Measurements from ENCODE around the gene DECR2. TPM values are rescaled to one million over a fixed set of nuclear protein-coding genes. Genes with fewer than 3 reads are reported as not detected.
A peak's percentile ranks its signal among the peaks of the same experiment; 100 is the strongest.

Gene DECR2
- total and polyA plus RNA-seq, 2 of the 13 experiments (the other 11 are each of a cell fraction or from before 2014, with no cell fraction given) = 36.3 to 44.6 TPM

DNA sequence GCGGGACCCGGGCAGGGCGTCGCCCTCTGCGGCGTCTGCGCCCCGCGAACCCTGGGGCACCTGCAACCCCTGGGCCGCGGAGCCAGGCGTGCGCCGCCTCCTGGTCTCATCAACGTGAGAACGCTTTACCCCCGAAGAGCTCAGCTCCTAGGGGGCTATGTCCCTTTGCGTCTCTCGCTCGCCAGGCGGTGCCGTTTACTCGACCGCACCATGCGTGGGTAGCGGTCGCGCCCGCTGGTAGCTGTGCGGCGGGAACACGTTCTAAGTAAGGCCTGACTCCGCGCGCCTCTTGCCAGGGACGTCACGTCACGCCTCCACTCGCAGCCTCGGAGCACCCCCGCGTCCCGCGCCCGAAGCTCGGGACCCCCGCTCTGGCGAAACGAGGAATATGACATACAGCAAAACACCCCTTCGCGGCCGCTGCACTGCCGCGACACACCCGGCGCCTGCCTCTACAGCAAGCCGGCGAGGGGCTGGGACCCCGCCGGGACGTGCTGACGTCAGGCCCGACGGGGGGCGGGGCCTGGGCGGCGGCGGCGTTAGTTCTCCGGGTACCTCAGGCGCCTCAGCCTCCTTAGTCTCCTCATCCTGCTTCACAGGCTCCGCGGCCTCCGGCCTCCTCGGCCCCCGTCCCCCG, 23.5 kb downstream of the DECR2 start, which contains the start of gene RAB11FIP3 (continued):
- TF ChIP-seq, protein P1, sequence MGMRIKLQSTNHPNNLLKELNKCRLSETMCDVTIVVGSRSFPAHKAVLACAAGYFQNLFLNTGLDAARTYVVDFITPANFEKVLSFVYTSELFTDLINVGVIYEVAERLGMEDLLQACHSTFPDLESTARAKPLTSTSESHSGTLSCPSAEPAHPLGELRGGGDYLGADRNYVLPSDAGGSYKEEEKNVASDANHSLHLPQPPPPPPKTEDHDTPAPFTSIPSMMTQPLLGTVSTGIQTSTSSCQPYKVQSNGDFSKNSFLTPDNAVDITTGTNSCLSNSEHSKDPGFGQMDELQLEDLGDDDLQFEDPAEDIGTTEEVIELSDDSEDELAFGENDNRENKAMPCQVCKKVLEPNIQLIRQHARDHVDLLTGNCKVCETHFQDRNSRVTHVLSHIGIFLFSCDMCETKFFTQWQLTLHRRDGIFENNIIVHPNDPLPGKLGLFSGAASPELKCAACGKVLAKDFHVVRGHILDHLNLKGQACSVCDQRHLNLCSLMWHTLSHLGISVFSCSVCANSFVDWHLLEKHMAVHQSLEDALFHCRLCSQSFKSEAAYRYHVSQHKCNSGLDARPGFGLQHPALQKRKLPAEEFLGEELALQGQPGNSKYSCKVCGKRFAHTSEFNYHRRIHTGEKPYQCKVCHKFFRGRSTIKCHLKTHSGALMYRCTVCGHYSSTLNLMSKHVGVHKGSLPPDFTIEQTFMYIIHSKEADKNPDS (CRISPR knock-in tag; IDR thresholded peaks at IDR 0.05) = peak; percentile 87; the same call in 1 of the 2 replicates
- TF ChIP-seq TSC22D2 (CRISPR knock-in tag; IDR thresholded peaks at IDR 0.05; ENCODE audit: borderline replicate concordance) (no peak), HNRNPUL1 (IDR thresholded peaks at IDR 0.05; ENCODE audit: low read depth, low read length) (0 out of 2 replicates have a peak, but pooled peaks have one; percentile 35), YEATS2 (CRISPR knock-in tag; IDR thresholded peaks at IDR 0.05; ENCODE audit: borderline replicate concordance) (peak; percentile 56; the same call in 1 of the 2 replicates), HOXA5 (CRISPR knock-in tag; IDR thresholded peaks at IDR 0.05) (peak; percentile 87), RBFOX2 (IDR thresholded peaks at IDR 0.05; ENCODE audit: low read depth, low read length) (peak; percentile 85), BCL6 (CRISPR knock-in tag; IDR thresholded peaks at IDR 0.05) (0 out of 2 replicates have a peak, but pooled peaks have one; percentile 49), POLR2AphosphoS2 (IDR thresholded peaks at IDR 0.05; ENCODE audit: low read depth, low read length) (no peak), ZNF781 (CRISPR knock-in tag; IDR thresholded peaks at IDR 0.05; ENCODE audit: borderline replicate concordance, not compliant biosample characterization) (no peak), ATM (IDR thresholded peaks at IDR 0.05; ENCODE audit: borderline replicate concordance) (no peak), TGIF2 (CRISPR knock-in tag; IDR thresholded peaks at IDR 0.05) (no peak; the same call in 1 of the 2 replicates), TBL1XR1 (IDR thresholded peaks at IDR 0.05; ENCODE audit: borderline replicate concordance, low read length, partially characterized antibody) (no peak), NR2F1 (CRISPR knock-in tag; IDR thresholded peaks at IDR 0.05) (no peak), HNRNPH1 (optimal IDR thresholded peaks at IDR 0.05; ENCODE audit: low read depth, low read length) (no peak), MBD4 (IDR thresholded peaks at IDR 0.05; ENCODE audit: borderline replicate concordance, low read length) (no peak), REPIN1 (CRISPR knock-in tag; IDR thresholded peaks at IDR 0.05; ENCODE audit: borderline replicate concordance, low read depth) (0 out of 2 replicates have a peak, but pooled peaks have one; percentile 66)
- TF ChIP-seq, protein P2, sequence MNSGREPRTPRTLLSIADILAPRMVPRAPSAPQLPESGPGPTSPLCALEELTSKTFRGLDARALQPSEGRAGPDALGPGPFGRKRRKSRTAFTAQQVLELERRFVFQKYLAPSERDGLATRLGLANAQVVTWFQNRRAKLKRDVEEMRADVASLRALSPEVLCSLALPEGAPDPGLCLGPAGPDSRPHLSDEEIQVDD (CRISPR knock-in tag; IDR thresholded peaks at IDR 0.05; ENCODE audit: borderline replicate concordance) = no peak
- TF ChIP-seq, protein P3, sequence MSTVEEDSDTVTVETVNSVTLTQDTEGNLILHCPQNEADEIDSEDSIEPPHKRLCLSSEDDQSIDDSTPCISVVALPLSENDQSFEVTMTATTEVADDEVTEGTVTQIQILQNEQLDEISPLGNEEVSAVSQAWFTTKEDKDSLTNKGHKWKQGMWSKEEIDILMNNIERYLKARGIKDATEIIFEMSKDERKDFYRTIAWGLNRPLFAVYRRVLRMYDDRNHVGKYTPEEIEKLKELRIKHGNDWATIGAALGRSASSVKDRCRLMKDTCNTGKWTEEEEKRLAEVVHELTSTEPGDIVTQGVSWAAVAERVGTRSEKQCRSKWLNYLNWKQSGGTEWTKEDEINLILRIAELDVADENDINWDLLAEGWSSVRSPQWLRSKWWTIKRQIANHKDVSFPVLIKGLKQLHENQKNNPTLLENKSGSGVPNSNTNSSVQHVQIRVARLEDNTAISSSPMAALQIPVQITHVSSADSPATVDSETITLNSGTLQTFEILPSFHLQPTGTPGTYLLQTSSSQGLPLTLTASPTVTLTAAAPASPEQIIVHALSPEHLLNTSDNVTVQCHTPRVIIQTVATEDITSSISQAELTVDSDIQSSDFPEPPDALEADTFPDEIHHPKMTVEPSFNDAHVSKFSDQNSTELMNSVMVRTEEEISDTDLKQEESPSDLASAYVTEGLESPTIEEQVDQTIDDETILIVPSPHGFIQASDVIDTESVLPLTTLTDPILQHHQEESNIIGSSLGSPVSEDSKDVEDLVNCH (CRISPR knock-in tag; IDR thresholded peaks at IDR 0.05) = 0 out of 2 replicates have a peak, but pooled peaks have one; percentile 33
- TF ChIP-seq, protein P4, sequence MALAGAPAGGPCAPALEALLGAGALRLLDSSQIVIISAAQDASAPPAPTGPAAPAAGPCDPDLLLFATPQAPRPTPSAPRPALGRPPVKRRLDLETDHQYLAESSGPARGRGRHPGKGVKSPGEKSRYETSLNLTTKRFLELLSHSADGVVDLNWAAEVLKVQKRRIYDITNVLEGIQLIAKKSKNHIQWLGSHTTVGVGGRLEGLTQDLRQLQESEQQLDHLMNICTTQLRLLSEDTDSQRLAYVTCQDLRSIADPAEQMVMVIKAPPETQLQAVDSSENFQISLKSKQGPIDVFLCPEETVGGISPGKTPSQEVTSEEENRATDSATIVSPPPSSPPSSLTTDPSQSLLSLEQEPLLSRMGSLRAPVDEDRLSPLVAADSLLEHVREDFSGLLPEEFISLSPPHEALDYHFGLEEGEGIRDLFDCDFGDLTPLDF (CRISPR knock-in tag; IDR thresholded peaks at IDR 0.05) = peak; percentile 38; the same call in 1 of the 2 replicates

All from HepG2 (cell line).